COLO668 (cell line): Measurements from ENCODE around the gene GRIK1.
"Not testable (repeated sequence)": the region's sequence is repeated elsewhere in the genome, so short reads cannot be mapped to it uniquely, and the experiment has no call there.

ENCODE experiments used
- DNase-seq: peaks from one replicate; lab custom pipeline; 2025; ENCODE audit not compliant: unreplicated experiment; lab: John Stamatoyannopoulos, UW

The GRIK1 gene

GRCh38 chr21:29939924-29940275 is at the start of gene GRIK1:
Gene GRIK1 (minus strand): TSS chr21:29939996.
- peak; percentile 15 for DNase-seq

GRCh38 chr21:29987762-29988161 is 48.0 kb upstream of the GRIK1 start:
- no peak for DNase-seq

DNA sequence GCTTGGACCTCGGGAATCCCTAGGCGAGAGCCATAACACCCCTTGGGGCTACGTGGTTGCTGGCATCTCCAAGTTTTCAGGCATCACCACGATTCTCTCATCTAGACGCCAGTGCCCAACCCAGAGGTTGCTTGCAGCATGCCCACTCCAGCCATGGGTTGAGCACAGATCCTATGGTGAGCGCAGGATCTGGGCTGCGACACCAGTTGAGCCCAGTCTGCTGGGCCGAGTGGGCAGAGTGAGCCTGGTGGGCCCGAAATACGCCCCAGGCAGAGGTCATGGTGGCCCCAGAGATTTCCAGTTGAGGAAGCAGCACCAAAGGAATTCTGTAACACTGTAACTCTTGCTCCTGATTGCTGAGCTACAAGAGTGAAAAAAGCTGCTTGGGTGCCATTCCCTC is 46.1 kb upstream of the GRIK1 start:
- no peak for DNase-seq

GRCh38 chr21:29979043-29979442 is 39.2 kb upstream of the GRIK1 start:
- DNase-seq, result no peak

- DNase-seq, result no peak
These were observed 36.0 kb upstream of the GRIK1 start for GRCh38 chr21:29975776-29976175.

DNA sequence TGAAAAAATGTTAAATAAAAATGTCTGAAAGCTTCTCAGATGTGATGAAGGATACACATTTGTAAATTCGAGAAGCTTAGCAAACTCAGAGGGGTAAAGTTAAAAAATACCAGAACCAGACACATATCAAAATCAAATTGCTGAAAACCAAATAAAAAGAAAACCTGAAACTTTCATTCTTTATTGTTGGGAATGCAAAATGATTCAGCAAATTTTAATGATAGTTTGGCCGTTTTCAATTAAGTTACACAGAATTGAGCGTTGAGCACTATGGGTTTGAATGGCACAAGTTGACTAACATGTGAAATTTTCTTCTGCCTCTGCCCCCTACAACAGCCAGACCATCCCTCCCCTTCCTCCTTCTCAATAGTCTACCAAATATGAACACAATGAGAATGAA is 33.5 kb upstream of the GRIK1 start:
- DNase-seq, result no peak

- DNase-seq, result no peak
These were observed 21.7 kb upstream of the GRIK1 start for GRCh38 chr21:29961291-29962027.

DNA sequence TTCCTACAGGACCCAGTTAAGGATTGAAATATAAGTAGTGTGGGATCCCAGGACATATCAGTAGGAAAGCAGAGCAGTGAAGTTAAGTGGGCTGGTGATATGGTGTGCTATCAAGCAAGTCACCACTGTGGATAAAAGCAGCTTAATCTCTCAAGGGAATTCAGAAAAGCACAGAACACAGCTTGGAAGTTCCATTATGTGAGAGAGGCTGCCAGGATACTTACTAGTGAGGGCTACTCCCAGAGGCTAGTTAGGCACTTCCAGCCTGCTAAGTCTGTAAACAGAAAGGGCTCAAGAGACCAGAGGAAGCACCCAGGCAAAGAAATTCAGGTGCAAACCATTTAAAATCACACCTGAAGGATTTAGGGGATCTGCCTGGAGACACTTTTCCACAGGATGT is 18.8 kb upstream of the GRIK1 start:
- no peak for DNase-seq

GRCh38 chr21:29958035-29958434 is 18.2 kb upstream of the GRIK1 start:
- DNase-seq, result not testable (repeated sequence)

DNA sequence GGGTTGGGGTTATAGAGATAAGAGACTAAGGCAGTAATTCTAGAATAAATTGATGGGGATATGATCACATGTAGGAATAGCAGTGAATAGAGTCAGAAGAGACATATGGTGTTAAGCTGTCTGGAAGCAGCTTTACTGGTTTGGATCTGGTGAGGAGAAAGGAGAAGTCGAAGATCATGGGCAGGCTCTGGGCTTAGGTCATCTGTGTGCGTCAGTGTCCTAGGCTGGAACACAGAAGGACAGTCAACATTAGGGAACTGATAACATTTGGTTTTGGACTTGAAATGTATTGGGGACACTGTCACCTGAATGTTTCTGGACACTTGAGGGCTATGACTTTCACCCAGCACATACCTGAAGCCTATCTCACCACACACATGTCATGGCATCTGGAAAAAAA is 13.9 kb upstream of the GRIK1 start:
- no peak for DNase-seq

GRCh38 chr21:29953072-29953471 is 13.3 kb upstream of the GRIK1 start:
- DNase-seq, result no peak

DNA sequence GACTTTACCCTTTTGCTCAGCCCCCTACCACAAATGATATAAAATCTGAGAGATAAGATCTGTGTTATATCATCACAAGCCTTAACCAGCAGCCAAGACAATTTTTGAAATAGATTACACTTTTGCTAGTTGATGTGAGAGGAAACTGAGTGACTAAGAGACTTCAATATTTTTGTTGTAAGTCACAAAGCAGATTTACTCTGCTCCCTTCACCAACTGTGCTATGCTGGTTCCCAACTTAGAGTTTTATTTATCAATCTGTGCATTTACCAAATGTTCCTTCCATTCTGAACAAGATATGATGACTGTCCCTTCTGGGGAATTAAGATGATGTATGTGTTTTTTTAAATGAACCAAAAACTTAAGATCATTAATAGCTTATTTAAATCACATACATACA is 12.1 kb upstream of the GRIK1 start:
- DNase-seq, result no peak

GRCh38 chr21:29949991-29950390 is 10.2 kb upstream of the GRIK1 start:
- no peak for DNase-seq

GRCh38 chr21:29947119-29947518 is 7.3 kb upstream of the GRIK1 start:
- no peak for DNase-seq

GRCh38 chr21:29943885-29944284 is 4.1 kb upstream of the GRIK1 start:
- no peak for DNase-seq

DNA sequence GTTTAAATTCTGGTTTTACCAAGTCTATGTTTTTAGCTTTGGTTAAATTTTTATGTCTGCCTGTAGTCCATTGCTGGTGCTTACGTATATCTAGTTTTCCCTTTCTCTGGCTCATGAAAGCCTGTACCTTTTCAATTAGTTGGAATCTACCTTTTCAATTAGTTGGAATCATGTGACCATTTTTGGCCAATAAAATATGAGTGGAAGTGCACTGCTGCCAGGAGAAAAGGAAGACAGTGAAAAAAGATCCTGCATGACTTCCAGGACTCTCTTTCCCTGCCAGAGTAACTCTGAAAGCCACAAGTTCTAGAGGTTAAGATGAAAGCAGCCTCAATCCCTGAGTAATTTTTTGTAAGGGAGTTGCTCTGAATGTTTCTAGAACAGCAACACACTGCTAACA is 2.2 kb upstream of the GRIK1 start:
- DNase-seq, result no peak

GRCh38 chr21:29940991-29941390 is 1.2 kb upstream of the GRIK1 start:
- no peak for DNase-seq

DNA sequence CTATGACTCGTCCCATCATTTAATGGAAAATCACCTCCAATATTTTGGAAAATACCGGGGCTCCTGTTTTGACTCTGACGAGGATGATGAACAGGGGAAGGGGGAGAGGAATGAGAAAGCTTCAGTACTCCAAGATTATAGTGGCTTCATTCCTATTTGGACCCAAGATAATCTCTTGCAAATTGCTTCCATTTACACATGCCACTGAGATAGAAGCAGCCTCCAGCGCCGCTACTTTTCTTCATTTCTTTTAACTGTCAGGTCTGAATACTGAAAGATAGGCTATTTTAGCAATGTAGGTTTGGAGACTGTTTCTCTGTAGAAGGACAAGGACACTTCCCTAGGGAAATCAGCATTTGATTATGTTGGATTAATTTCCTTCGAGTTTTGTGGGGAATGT is 565 bp upstream of the GRIK1 start:
- DNase-seq, result no peak

DNA sequence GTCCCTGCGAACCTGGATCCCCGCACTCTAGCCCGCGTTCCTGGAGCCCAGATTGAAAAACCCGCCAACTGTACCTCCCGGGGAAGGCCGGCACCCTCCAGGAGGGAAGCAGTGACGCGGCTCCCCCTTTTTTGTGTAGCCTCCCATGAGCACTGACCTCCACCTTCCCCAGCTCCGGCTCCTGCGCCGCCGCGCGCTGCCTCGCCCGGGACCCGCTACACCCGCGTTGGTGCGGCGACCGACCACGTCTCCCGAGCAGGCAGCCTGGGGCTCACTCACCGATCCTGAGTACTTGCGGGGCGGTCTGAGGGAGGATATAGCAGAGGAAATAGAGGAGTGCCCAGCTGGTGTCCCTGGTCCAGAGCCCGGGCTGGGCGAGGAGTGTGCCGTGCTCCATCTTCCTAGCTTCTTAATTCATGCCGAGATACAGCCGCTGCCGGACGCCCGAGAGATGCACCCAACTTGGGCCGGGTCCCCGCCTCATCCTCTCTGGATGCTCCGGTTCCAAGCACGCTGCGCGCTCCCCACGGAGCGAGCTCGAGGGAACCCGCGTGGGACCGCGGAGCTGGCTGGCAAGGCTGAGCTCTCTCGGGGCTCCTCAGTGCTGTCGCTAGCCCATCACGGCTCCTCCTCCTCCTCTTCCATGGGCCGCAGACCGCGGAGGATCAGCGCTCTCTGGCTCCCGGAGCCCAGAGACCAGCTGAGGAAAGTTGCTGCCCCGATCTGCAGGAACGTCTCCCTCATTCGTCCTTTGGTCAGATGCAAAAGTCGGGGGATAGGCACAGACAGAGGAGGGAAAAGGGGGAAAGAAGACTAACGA is 482 bp downstream of the GRIK1 start:
- DNase-seq, result peak; percentile 32

DNA sequence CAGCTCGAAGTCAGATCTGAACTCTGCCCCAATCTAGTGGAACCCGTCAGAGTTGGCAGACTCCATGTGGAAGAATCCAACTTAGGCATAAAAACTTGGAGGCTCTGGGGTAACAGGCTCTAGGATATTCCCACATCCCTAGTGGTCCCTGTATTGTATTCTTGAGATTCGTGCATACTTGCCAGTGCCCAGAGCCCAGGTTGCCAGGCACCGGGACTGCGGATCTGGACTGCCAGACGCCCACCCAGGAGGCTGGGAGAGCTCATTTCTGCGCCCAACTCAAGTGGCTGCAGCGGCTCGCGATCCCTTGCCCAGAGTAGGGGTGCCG is 1.1 kb downstream of the GRIK1 start:
- no peak for DNase-seq

GRCh38 chr21:29933088-29933487 is 6.7 kb downstream of the GRIK1 start:
- DNase-seq, result no peak

- DNase-seq, result no peak
These were observed 11.3 kb downstream of the GRIK1 start for GRCh38 chr21:29928537-29928936.

DNA sequence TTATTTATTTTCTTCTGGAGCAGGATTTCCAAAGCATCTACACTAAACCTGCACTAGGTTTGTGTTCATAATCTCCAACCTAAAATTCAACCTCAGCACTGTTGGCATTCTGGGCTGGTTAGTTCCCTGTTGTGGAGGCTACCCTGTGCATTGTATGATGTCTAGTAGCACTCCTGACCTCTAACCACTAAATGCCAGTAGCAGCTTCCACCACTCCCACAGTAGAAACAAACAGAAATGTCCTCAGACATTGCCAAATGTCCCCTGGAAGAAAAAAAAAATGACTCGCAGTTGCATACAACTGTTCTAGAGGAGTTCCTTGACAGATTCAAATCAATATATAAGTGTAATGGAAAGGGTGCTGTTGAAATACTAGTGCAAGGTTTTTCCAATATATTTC is 18.9 kb downstream of the GRIK1 start:
- DNase-seq, result no peak
